Ammon's horn (tissue), 1 donor: ENCODE data around the gene EGLN1.
"Not testable (repeated sequence)": the region's sequence is repeated elsewhere in the genome, so short reads cannot be mapped to it uniquely, and the experiment has no call there.

Experiments used
- DNase-seq: peaks from one replicate; pipeline ENCODE4 v3.0.0-alpha.2; 2016; ENCODE audit warnings: low spot score

The EGLN1 gene

GRCh38 chr1:231357831-231358354 lies 64.2 kb downstream of the EGLN1 start:
- DNase-seq = peak; percentile 75

GRCh38 chr1:231357187-231357772 lies 64.8 kb downstream of the EGLN1 start:
- no peak for DNase-seq

GRCh38 chr1:231355171-231355570 lies 66.9 kb downstream of the EGLN1 start:
- DNase-seq = no peak

GRCh38 chr1:231354330-231355020 lies 67.6 kb downstream of the EGLN1 start:
- DNase-seq = no peak

GRCh38 chr1:231353086-231353485 lies 69.0 kb downstream of the EGLN1 start:
- no peak for DNase-seq

- no peak for DNase-seq
These were observed 70.3 kb downstream of the EGLN1 start for GRCh38 chr1:231351816-231352215.

GRCh38 chr1:231348856-231349255 lies 73.2 kb downstream of the EGLN1 start:
- not testable (repeated sequence) for DNase-seq

GRCh38 chr1:231348442-231348841 lies 73.6 kb downstream of the EGLN1 start:
- DNase-seq = no peak

GRCh38 chr1:231347961-231348360 lies 74.1 kb downstream of the EGLN1 start:
- DNase-seq = no peak

GRCh38 chr1:231340328-231341013 lies 81.6 kb downstream of the EGLN1 start:
- DNase-seq = no peak

- no peak for DNase-seq
These were observed 83.6 kb downstream of the EGLN1 start, which contains the start of gene SPRTN for GRCh38 chr1:231338270-231339128. Gene SPRTN (plus strand): TSS chr1:231338293. CDS start chr1:231338384, 91 bp downstream.

GRCh38 chr1:231337472-231338269 lies 84.4 kb downstream of the EGLN1 start, which contains the start of gene EXOC8:
Gene EXOC8 (minus strand): TSS chr1:231337852. CDS start chr1:231337745, 107 bp downstream.
- DNase-seq = peak; percentile 98

GRCh38 chr1:231337043-231337471 lies 85.0 kb downstream of the EGLN1 start:
- no peak for DNase-seq

- no peak for DNase-seq
These were observed 86.2 kb downstream of the EGLN1 start for GRCh38 chr1:231335663-231336602.

GRCh38 chr1:231334952-231335351 lies 87.1 kb downstream of the EGLN1 start:
- no peak for DNase-seq

GRCh38 chr1:231334079-231334666 lies 87.9 kb downstream of the EGLN1 start:
- no peak for DNase-seq

- no peak for DNase-seq
These were observed 89.3 kb downstream of the EGLN1 start for GRCh38 chr1:231332761-231333160.

- DNase-seq = no peak
These were observed 92.6 kb downstream of the EGLN1 start for GRCh38 chr1:231329483-231329882.

- DNase-seq = no peak
These were observed 94.5 kb downstream of the EGLN1 start for GRCh38 chr1:231327617-231328016.
